H1 (cell line): ENCODE measurements around the gene ST3GAL3. TPM values are rescaled to one million over a fixed set of nuclear protein-coding genes. Genes with fewer than 3 reads are reported as not detected.
A peak's percentile ranks its signal among the peaks of the same experiment; 100 is the strongest.

Experiments
- CTCF ChIA-PET: fragments of 300-600 bp; sonication (Branson Sonifier 250); formaldehyde crosslinking; loops from one replicate; lab custom pipeline; 2021; ENCODE audit not compliant: partially characterized antibody; lab: Charles Lee
- POLR2A ChIA-PET: fragments of 300-600 bp; sonication (Branson Sonifier 250); formaldehyde crosslinking; loops from one replicate; lab custom pipeline; 2021; ENCODE audit warnings: inconsistent platforms; ENCODE audit not compliant: partially characterized antibody; lab: Charles Lee
- DNase-seq, 2 experiments: peaks; one replicate each; pipeline versions ENCODE4 v3.0.0 to v3.0.0-alpha.2; 2010 to 2022; ENCODE audit warnings: low spot score in 2 of 2, low read depth in 1 of 2, mixed read lengths in 1 of 2
- FAIRE-seq: peaks from 2 replicates; lab custom pipeline; 2011; peaks lifted over from hg19 to GRCh38; lab: Jason Lieb, UNC
- H2AFZ ChIP-seq: 2 replicates; pipeline ENCODE4 v1.8.1; 2012; ENCODE audit warnings: low read length, inconsistent platforms
- H2AK5ac ChIP-seq: 2 replicates; pipeline ENCODE4 v1.6.1; 2013; ENCODE audit warnings: low read depth, low read length
- H2BK120ac ChIP-seq: replicated peaks from 2 replicates; pipeline ENCODE3; 2013; ENCODE audit warnings: low read depth, low read length, inconsistent platforms
- H2BK12ac ChIP-seq: 2 replicates; pipeline ENCODE4 v1.6.1; 2013; ENCODE audit warnings: low read depth, low read length
- H2BK15ac ChIP-seq: 2 replicates; pipeline ENCODE4 v1.6.1; 2013; ENCODE audit warnings: low read length
- H2BK20ac ChIP-seq: 2 replicates; pipeline ENCODE4 v1.6.1; 2013; ENCODE audit warnings: low read length
- H2BK5ac ChIP-seq: 2 replicates; pipeline ENCODE4 v1.6.1; 2013; ENCODE audit warnings: low read depth, low read length
- H3K14ac ChIP-seq: 2 replicates; pipeline ENCODE4 v1.6.1; 2013; ENCODE audit warnings: inconsistent platforms; ENCODE audit not compliant: insufficient read length
- H3K18ac ChIP-seq: 2 replicates; pipeline ENCODE4 v1.6.1; 2013; ENCODE audit warnings: low read length; ENCODE audit errors: extremely low read depth
- H3K23ac ChIP-seq: 2 replicates; pipeline ENCODE4 v1.6.1; 2013; ENCODE audit warnings: inconsistent platforms; ENCODE audit not compliant: insufficient read length
- H3K23me2 ChIP-seq: 2 replicates; pipeline ENCODE4 v1.6.1; 2013; ENCODE audit warnings: low read depth, low read length
- H3K27ac ChIP-seq: 2 replicates; pipeline ENCODE4 v1.6.1; 2011; ENCODE audit warnings: low read depth, low read length, inconsistent platforms
- H3K27me3 ChIP-seq, 4 experiments: replicated peaks in 1 of 4; 1 replicate in 1 of 4; 2 replicates in 3 of 4; pipeline versions ENCODE4 v1.6.1 to v1.8.1; 2011 to 2013; ENCODE audit warnings: low read length in 3 of 4, mild to moderate bottlenecking in 3 of 4, inconsistent platforms in 2 of 4, mixed read lengths in 2 of 4, moderate library complexity in 1 of 4; ENCODE audit not compliant: control insufficient read depth in 3 of 4, insufficient read depth in 3 of 4; ENCODE audit errors: extremely low read depth in 1 of 4
- H3K36me3 ChIP-seq, 4 experiments: 2 replicates each; pipeline versions ENCODE4 v1.6.1 to v1.8.1; 2011 to 2013; ENCODE audit warnings: mild to moderate bottlenecking in 4 of 4, low read length in 3 of 4, moderate library complexity in 2 of 4, control low read depth in 1 of 4, inconsistent platforms in 1 of 4; ENCODE audit not compliant: insufficient read depth in 4 of 4, control insufficient read depth in 2 of 4
- H3K4ac ChIP-seq: replicated peaks from 2 replicates; pipeline ENCODE3; 2013; ENCODE audit warnings: low read length, low read depth, mixed read lengths, inconsistent platforms; ENCODE audit not compliant: insufficient read length
- H3K4me1 ChIP-seq, 4 experiments: replicated peaks in 1 of 4; 1 replicate in 1 of 4; 2 replicates in 3 of 4; pipeline versions ENCODE4 v1.6.1 to v1.8.1; 2011 to 2013; ENCODE audit warnings: low read length in 3 of 4, inconsistent platforms in 2 of 4, mixed read lengths in 1 of 4; ENCODE audit not compliant: insufficient read depth in 4 of 4, control insufficient read depth in 3 of 4
- H3K4me2 ChIP-seq, 2 experiments: 2 replicates each; pipeline versions ENCODE4 v1.6.1 to v1.8.1; 2011 to 2013; ENCODE audit warnings: low read depth in 2 of 2, low read length in 2 of 2, control low read depth in 1 of 2, inconsistent platforms in 1 of 2, mild to moderate bottlenecking in 1 of 2; ENCODE audit not compliant: insufficient read depth in 1 of 2
- H3K4me3 ChIP-seq, 4 experiments: fragments of 200-600, 300-600 bp in 1 of 4; sonication (generic), shearing (Covaris generic), sonication (Bioruptor Twin) in 1 of 4; 2 replicates each; pipeline versions ENCODE4 v1.5.1 to v1.8.1; 2011 to 2016; ENCODE audit warnings: low read length in 4 of 4, low read depth in 3 of 4, control low read depth in 2 of 4, inconsistent platforms in 2 of 4, mild to moderate bottlenecking in 2 of 4, mixed read lengths in 1 of 4, moderate library complexity in 1 of 4; ENCODE audit not compliant: insufficient read depth in 2 of 4; ENCODE audit errors: extremely low read depth in 1 of 4
- H3K56ac ChIP-seq: replicated peaks from 2 replicates; pipeline ENCODE3; 2013; ENCODE audit warnings: low read depth, mild to moderate bottlenecking, mixed read lengths, low read length, inconsistent platforms; ENCODE audit not compliant: insufficient read length
- H3K79me1 ChIP-seq: 2 replicates; pipeline ENCODE4 v1.6.1; 2013; ENCODE audit warnings: low read depth, low read length, control low read depth
- H3K79me2 ChIP-seq, 2 experiments: 2 replicates each; pipeline versions ENCODE4 v1.6.1 to v1.8.1; 2012 to 2013; ENCODE audit warnings: low read length in 2 of 2, mild to moderate bottlenecking in 2 of 2, inconsistent platforms in 1 of 2; ENCODE audit not compliant: insufficient read depth in 2 of 2, control insufficient read depth in 1 of 2
- H3K9ac ChIP-seq, 4 experiments: replicated peaks in 1 of 4; 1 replicate in 1 of 4; 2 replicates in 3 of 4; pipeline versions ENCODE4 v1.6.1 to v1.8.1; 2011 to 2013; ENCODE audit warnings: low read depth in 3 of 4, low read length in 3 of 4, control low read depth in 2 of 4, mild to moderate bottlenecking in 2 of 4, moderate library complexity in 2 of 4, inconsistent platforms in 1 of 4; ENCODE audit errors: extremely low read depth in 1 of 4
- H3K9me3 ChIP-seq, 2 experiments: 2 replicates each; pipeline versions ENCODE4 v1.6.1 to v1.8.1; 2012 to 2013; ENCODE audit warnings: mild to moderate bottlenecking in 2 of 2, moderate library complexity in 2 of 2, control low read depth in 1 of 2, inconsistent platforms in 1 of 2, low read depth in 1 of 2, low read length in 1 of 2, mixed read lengths in 1 of 2; ENCODE audit not compliant: insufficient read depth in 2 of 2
- H4K20me1 ChIP-seq, 2 experiments: replicated peaks in 1 of 2; 2 replicates each; pipeline versions ENCODE3 to v1.8.1; 2011 to 2013; ENCODE audit warnings: inconsistent platforms in 2 of 2, low read length in 2 of 2, mild to moderate bottlenecking in 1 of 2; ENCODE audit not compliant: insufficient read depth in 2 of 2, control insufficient read depth in 1 of 2
- H4K5ac ChIP-seq: 2 replicates; pipeline ENCODE4 v1.6.1; 2013; ENCODE audit warnings: low read length, low read depth, mixed read lengths, inconsistent platforms; ENCODE audit not compliant: insufficient read length
- H4K8ac ChIP-seq: 2 replicates; pipeline ENCODE4 v1.8.0; 2013; ENCODE audit warnings: mild to moderate bottlenecking, moderate library complexity, low read length, inconsistent platforms; ENCODE audit not compliant: insufficient read depth; ENCODE audit errors: extremely low read depth
- H4K91ac ChIP-seq: replicated peaks from 2 replicates; pipeline ENCODE3; 2013; ENCODE audit warnings: low read length, mixed read lengths, inconsistent platforms; ENCODE audit not compliant: insufficient read length
- GTF2F1 ChIP-seq: IDR thresholded peaks from 2 replicates; pipeline ENCODE4 v1.6.1; 2012; ENCODE audit warnings: low read depth, low read length, improper control_type of control experiment, borderline replicate concordance
- JUN ChIP-seq: IDR thresholded peaks from 2 replicates; pipeline ENCODE4 v1.6.1; 2011; ENCODE audit warnings: low read depth, mild to moderate bottlenecking, improper control_type of control experiment, low read length
- KDM4A ChIP-seq: IDR thresholded peaks from one replicate; pipeline ENCODE4 v1.7.1; 2012; ENCODE audit warnings: low read depth, mild to moderate bottlenecking, moderate library complexity, low read length, inconsistent platforms; ENCODE audit not compliant: severe bottlenecking
- RAD21 ChIP-seq, 2 experiments: IDR thresholded peaks in 1 of 2; conservative IDR thresholded peaks in 1 of 2; 2 replicates each; pipeline ENCODE4 v1.6.1; 2011; ENCODE audit warnings: low read depth in 2 of 2, low read length in 2 of 2, improper control_type of control experiment in 1 of 2, inconsistent platforms in 1 of 2, mild to moderate bottlenecking in 1 of 2, moderate library complexity in 1 of 2
- SIX5 ChIP-seq: IDR thresholded peaks from 2 replicates; pipeline ENCODE4 v1.6.1; 2011; ENCODE audit warnings: mild to moderate bottlenecking, low read depth, low read length
- SP1 ChIP-seq: IDR thresholded peaks from 2 replicates; pipeline ENCODE4 v1.6.1; 2011; ENCODE audit warnings: low read depth, low read length
- TCF12 ChIP-seq: IDR thresholded peaks from 2 replicates; pipeline ENCODE4 v1.6.1; 2011; ENCODE audit warnings: low read depth, mild to moderate bottlenecking, low read length
- ZNF274 ChIP-seq: IDR thresholded peaks from 2 replicates; pipeline ENCODE4 v1.7.0; 2012; ENCODE audit warnings: low read length, borderline replicate concordance; ENCODE audit errors: extremely low read depth
- WGBS, 2 experiments: shearing (Covaris generic) in 1 of 2; methylation state at CpG; one replicate each; pipeline versions ENCODE4 v1.1.6 to v1.1.7; 2013 to 2015; ENCODE audit warnings: low lambda C conversion rate in 2 of 2, mixed read lengths in 2 of 2, inconsistent platforms in 1 of 2, low coverage in 1 of 2, missing lambda C conversion rate in 1 of 2; ENCODE audit not compliant: insufficient replicate concordance in 2 of 2, insufficient coverage in 1 of 2, insufficient read length in 1 of 2; ENCODE audit errors: extremely low coverage in 1 of 2, missing lambda C conversion rate in 1 of 2; 5-methylcytosine and 5-hydroxymethylcytosine counted together
- polyA plus RNA-seq, 7 experiments: library from polyadenylated mRNA; depleted of rRNA in 3 of 7; stranded (reverse) in 5 of 7; unstranded in 2 of 7; fragments of >200 nt in 5 of 7; fragments of 200-250 nt in 2 of 7; gene quantifications; 1 replicate in 5 of 7; 2 replicates in 1 of 7; 4 replicates in 1 of 7; pipeline versions ENCODE4 v1.2.1 to v1.2.3, GENCODE V29; 2011 to 2013; ENCODE audit warnings: missing spikeins in 2 of 7, mixed read lengths in 2 of 7
- total RNA-seq: library from RNA; stranded (reverse); fragmentation: NEBNext Ultra II Directional; extraction: Animal tissue kit (Norgen Biotek cat#: 25700); gene quantifications from 2 replicates; pipeline ENCODE4 v1.2.1, GENCODE V29; 2021
- TF ChIP-seq, protein P1 (sequence below): IDR thresholded peaks from 2 replicates; pipeline ENCODE4 v1.6.1; 2012; ENCODE audit warnings: low read length, inconsistent platforms

The ST3GAL3 gene
- total and polyA plus RNA-seq, 2 of the 8 experiments (the other 6 are each of a cell fraction or from before 2014, with no cell fraction given) = 6.8 to 7.0 TPM

DNA sequence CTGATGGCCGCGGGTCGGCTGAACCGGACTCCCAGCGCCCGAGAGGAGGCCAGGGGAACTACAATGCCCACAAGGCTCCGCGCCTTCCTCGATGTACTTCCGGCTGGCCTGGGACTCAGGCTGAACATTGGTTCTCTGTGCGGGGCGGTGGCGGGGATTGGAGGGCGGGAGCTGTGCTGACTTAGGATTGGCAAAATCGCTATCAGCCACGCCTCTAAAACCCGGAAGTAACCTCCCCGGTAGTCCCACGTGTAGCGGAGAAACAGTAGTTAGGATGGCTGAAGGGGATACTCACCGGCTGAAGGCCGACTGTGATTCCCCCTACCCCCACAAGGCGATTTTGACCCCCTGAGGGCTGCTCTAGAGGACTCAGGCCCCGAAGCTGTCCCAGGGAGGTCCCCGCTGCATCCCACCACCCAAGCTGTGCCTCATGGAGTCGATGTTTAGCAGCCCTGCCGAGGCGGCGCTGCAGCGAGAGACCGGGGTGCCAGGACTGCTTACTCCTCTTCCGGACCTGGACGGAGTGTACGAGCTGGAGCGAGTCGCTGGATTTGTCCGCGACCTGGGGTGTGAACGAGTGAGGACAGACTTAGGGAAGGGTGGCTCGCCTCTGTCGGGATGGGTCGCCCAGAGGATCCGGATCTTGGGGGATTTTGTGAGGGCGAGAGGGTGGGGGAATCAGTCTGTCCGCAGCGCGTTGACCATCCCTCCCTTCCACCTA lies 262.6 kb downstream of the ST3GAL3 start, which contains the start of gene DPH2:
Gene DPH2, plus strand, starts transcription at position 265 of the 721 bp plus-strand sequence. Its CDS starts 166 bp downstream, at position 431.
- H3K9ac ChIP-seq = peak within 1 kb of the TSS; percentile 72 to 81 (median 76)
- no peak within 1 kb of the TSS for H3K18ac ChIP-seq
- H3K4ac ChIP-seq = peak within 1 kb of the TSS; percentile 27
- H2BK12ac ChIP-seq = no peak within 1 kb of the TSS
- H2AK5ac ChIP-seq = no peak within 1 kb of the TSS
- peaks cover 19% of the 10 kb centered on the region for H3K23me2 ChIP-seq
- H3K56ac ChIP-seq = no peak within 1 kb of the TSS
- peak within 1 kb of the TSS; percentile 84 for H4K8ac ChIP-seq
- no peak within 1 kb of the TSS for H2BK120ac ChIP-seq
- no peak within 1 kb of the TSS for H4K91ac ChIP-seq
- H2AFZ ChIP-seq = 0 out of 2 replicates have a peak within 1 kb of the TSS, but pooled peaks have one; percentile 39
- POLR2A ChIA-PET = interaction anchor here (0.7 to 12.9 kb wide), 6 partner anchors 9 to 22 kb away, joined by 3 to 189 read pairs (median 8); partner anchors contain the start of genes CCDC24 and IPO13
- no peaks in the 10 kb centered on the region for H3K27me3 ChIP-seq
- 0 out of 2 replicates have a peak within 1 kb of the TSS, but pooled peaks have one; percentile 9 for H3K27ac ChIP-seq
- 3% methylated on average over 39 of the region's 47 CpGs; no CpG with 5 or more reads in 1 of the 2 experiments for WGBS, 2 experiments
- H3K14ac ChIP-seq = no peak within 1 kb of the TSS
- peaks cover 2 to 7% of the 10 kb centered on the region in 2 experiments for H4K20me1 ChIP-seq
- H3K9me3 ChIP-seq = no peaks in the 10 kb centered on the region
- CTCF ChIA-PET = interaction anchor here (1.2 to 9.2 kb wide), 11 partner anchors 8 to 206 kb away, joined by 3 to 79 read pairs (median 6); partner anchors contain the start of genes IPO13 and SLC6A9
- peak within 1 kb of the TSS; percentile 69 to 85 for H3K4me2 ChIP-seq
- no peak within 1 kb of the TSS; the same call in 1 of the 2 replicates for H2BK15ac ChIP-seq
- 0 out of 2 replicates have a peak, but pooled peaks cover 4% of the 10 kb centered on the region for H3K79me1 ChIP-seq
- no peak within 1 kb of the TSS for H4K5ac ChIP-seq
- peak within 1 kb of the TSS; percentile 65 to 100 (median 97) for H3K4me3 ChIP-seq
- H3K23ac ChIP-seq = no peak within 1 kb of the TSS
- peaks cover 0 to 12% of the 10 kb centered on the region in 2 experiments; a peak in 2 of 4 replicates for H3K79me2 ChIP-seq
- FAIRE-seq (peak; percentile 85), DNase-seq (peak; percentile 88 to 91)
- peak within 1 kb of the TSS; percentile 75 for H2BK5ac ChIP-seq
- peaks cover 0 to 10% (median 5%) of the 10 kb centered on the region in 4 experiments; a peak in 5 of 7 replicates for H3K4me1 ChIP-seq
- no peak within 1 kb of the TSS for H2BK20ac ChIP-seq
- peaks cover 0 to 14% (median 8%) of the 10 kb centered on the region in 4 experiments; a peak in 4 of 8 replicates for H3K36me3 ChIP-seq
- TF ChIP-seq SP1 = peak; percentile 90
- no peak for TF ChIP-seq RAD21 (IDR thresholded peaks at IDR 0.05 in 1 of 2, conservative IDR thresholded peaks at IDR 0.05 in 1 of 2; ENCODE audit: low read depth in 2 of 2, low read length in 2 of 2)
- TF ChIP-seq JUN = no peak
- peak; percentile 81 for TF ChIP-seq SIX5
- TF ChIP-seq KDM4A = peak; percentile 38
- TF ChIP-seq TCF12 = no peak
- no peak for TF ChIP-seq GTF2F1
- TF ChIP-seq ZNF274 = no peak
- TF ChIP-seq, protein P1, sequence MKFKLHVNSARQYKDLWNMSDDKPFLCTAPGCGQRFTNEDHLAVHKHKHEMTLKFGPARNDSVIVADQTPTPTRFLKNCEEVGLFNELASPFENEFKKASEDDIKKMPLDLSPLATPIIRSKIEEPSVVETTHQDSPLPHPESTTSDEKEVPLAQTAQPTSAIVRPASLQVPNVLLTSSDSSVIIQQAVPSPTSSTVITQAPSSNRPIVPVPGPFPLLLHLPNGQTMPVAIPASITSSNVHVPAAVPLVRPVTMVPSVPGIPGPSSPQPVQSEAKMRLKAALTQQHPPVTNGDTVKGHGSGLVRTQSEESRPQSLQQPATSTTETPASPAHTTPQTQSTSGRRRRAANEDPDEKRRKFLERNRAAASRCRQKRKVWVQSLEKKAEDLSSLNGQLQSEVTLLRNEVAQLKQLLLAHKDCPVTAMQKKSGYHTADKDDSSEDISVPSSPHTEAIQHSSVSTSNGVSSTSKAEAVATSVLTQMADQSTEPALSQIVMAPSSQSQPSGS = no peak
